Calu3 (cell line): ENCODE measurements around the gene PLG. TPM values are rescaled to one million over a fixed set of nuclear protein-coding genes. Genes with fewer than 3 reads are reported as not detected.
"Not testable (repeated sequence)": the region's sequence is repeated elsewhere in the genome, so short reads cannot be mapped to it uniquely, and the experiment has no call there.

Experiments
- BruUV-seq: library from RNA; stranded (reverse); fragments of 400-500 nt; replicated peaks from 2 replicates; lab custom pipeline; 2021; lab: Mats Ljungman, UMichigan
- CTCF ChIA-PET: fragments of 300-600 bp; sonication (Branson Sonifier 250); formaldehyde crosslinking; loops from one replicate; lab custom pipeline; 2022; ENCODE audit warnings: antibody characterized with exemption; lab: Charles Lee
- DNase-seq: peaks from one replicate; pipeline ENCODE4 v3.0.0; 2022
- H3K27ac Mint-ChIP-seq: one replicate; pipeline ENCODE4 v1.8.0; 2022; ENCODE audit warnings: mixed read lengths; ENCODE audit not compliant: unreplicated experiment
- H3K27me3 Mint-ChIP-seq: one replicate; pipeline ENCODE4 v1.8.0; 2022; ENCODE audit warnings: mixed read lengths; ENCODE audit not compliant: unreplicated experiment
- H3K36me3 Mint-ChIP-seq: one replicate; pipeline ENCODE4 v1.8.0; 2022; ENCODE audit warnings: mild to moderate bottlenecking, moderate library complexity, mixed read lengths; ENCODE audit not compliant: insufficient read depth, unreplicated experiment
- H3K4me1 Mint-ChIP-seq: one replicate; pipeline ENCODE4 v1.8.0; 2022; ENCODE audit warnings: mild to moderate bottlenecking, low read depth, mixed read lengths; ENCODE audit not compliant: unreplicated experiment
- H3K4me3 Mint-ChIP-seq: one replicate; pipeline ENCODE4 v1.8.0; 2022; ENCODE audit warnings: mild to moderate bottlenecking, low read depth, moderate library complexity, mixed read lengths; ENCODE audit not compliant: unreplicated experiment
- H3K9me3 Mint-ChIP-seq: one replicate; pipeline ENCODE4 v1.8.0; 2022; ENCODE audit warnings: low read depth, mixed read lengths; ENCODE audit not compliant: unreplicated experiment
- CTCF ChIP-seq: fragments of 200-600 bp; IDR thresholded peaks from one replicate; pipeline ENCODE4 v1.8.0; 2022; ENCODE audit warnings: antibody characterized with exemption; ENCODE audit not compliant: unreplicated experiment
- intact Hi-C: fragments of 100-400 bp; cut with micrococcal nuclease; formaldehyde crosslinking; loops from one replicate; pipeline ENCODE4 v1.10.0; 2022; ENCODE audit not compliant: unreplicated experiment
- total RNA-seq: library from RNA; stranded (reverse); gene quantifications from 2 replicates; pipeline ENCODE4 v1.2.3, GENCODE V29; 2022

The PLG gene
- total RNA-seq, 1 experiment from 2014 or later = not detected

GRCh38 chr6:160781298-160781697 is 79.3 kb downstream of the PLG start:
- TF ChIP-seq CTCF = no peak
- CTCF ChIA-PET = no interaction called here

GRCh38 chr6:160782228-160782627 is 80.2 kb downstream of the PLG start:
- Mint-ChIP-seq H3K9me3 (peaks cover 4% of the 10 kb centered on the region), H3K36me3 (no peaks in the 10 kb centered on the region), H3K4me1 (peaks cover 23% of the 10 kb centered on the region), H3K27me3 (no peaks in the 10 kb centered on the region), H3K27ac (no peak overlapping the region), H3K4me3 (no peak overlapping the region)
- no peak for DNase-seq
- CTCF ChIA-PET = interaction anchor here (2.4 kb wide), 1 partner anchor 10 kb away, joined by 7 read pairs; no protein-coding TSS in a partner anchor
- intact Hi-C loops = no loop called here
- no TSS peak for BruUV-seq
- TF ChIP-seq CTCF = no peak

More at GRCh38 chr6:160781298-160781697, 79.3 kb downstream of the PLG start:
- no peak overlapping the region for H3K27ac Mint-ChIP-seq
- no TSS peak for BruUV-seq
- no peaks in the 10 kb centered on the region for H3K36me3 Mint-ChIP-seq
- no peaks in the 10 kb centered on the region for H3K27me3 Mint-ChIP-seq
- H3K4me1 Mint-ChIP-seq = peaks cover 23% of the 10 kb centered on the region
- intact Hi-C loops = no loop called here
- H3K4me3 Mint-ChIP-seq = no peak overlapping the region
- peaks cover 4% of the 10 kb centered on the region for H3K9me3 Mint-ChIP-seq
- DNase-seq = no peak

- no peak overlapping the region for H3K4me3 Mint-ChIP-seq
- no peaks in the 10 kb centered on the region for H3K27me3 Mint-ChIP-seq
- no peaks in the 10 kb centered on the region for H3K36me3 Mint-ChIP-seq
- intact Hi-C loops = no loop called here
- H3K9me3 Mint-ChIP-seq = peaks cover 4% of the 10 kb centered on the region
- DNase-seq = no peak
- H3K4me1 Mint-ChIP-seq = peaks cover 35% of the 10 kb centered on the region
- CTCF ChIA-PET = interaction anchor here (2.4 kb wide), 1 partner anchor 8 kb away, joined by 7 read pairs; no protein-coding TSS in a partner anchor
- H3K27ac Mint-ChIP-seq = no peak overlapping the region
- TF ChIP-seq CTCF = no peak
- BruUV-seq = no TSS peak
Observed at GRCh38 chr6:160783741-160784140, 81.7 kb downstream of the PLG start.

- intact Hi-C loops, DNase-seq, H3K9me3 Mint-ChIP-seq, BruUV-seq, H3K4me3 Mint-ChIP-seq, CTCF ChIA-PET, H3K27me3 Mint-ChIP-seq, H3K36me3 Mint-ChIP-seq: not testable (repeated sequence)
- H3K27ac Mint-ChIP-seq = peak overlapping the region; percentile 6
- peaks cover 56% of the 10 kb centered on the region for H3K4me1 Mint-ChIP-seq
Observed at GRCh38 chr6:160788126-160788525, 86.1 kb downstream of the PLG start.

DNA sequence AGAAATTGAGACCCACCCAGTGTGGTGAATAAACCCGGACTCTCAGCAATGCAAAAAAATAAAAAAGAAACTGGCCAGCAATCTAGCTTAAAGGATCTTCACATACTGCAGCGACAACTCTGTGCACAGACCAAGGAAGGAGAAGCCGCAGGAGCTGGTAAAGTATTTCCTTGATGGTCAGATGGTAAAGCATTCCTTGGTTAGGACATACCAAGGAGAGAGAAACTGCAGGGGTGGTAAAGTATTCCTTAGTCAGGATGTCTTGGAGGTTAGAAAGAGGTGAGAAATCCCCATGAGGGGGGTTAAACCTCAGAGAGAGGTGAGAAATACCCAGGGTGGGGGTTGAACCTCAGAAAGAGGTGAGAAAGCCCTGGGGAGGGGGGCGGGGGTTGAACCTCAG is 86.8 kb downstream of the PLG start:
- intact Hi-C loops = no loop called here
- CTCF ChIA-PET = no interaction called here
- Mint-ChIP-seq H3K4me3 (no peak overlapping the region), H3K4me1 (peaks cover 49% of the 10 kb centered on the region), H3K27me3 (no peaks in the 10 kb centered on the region), H3K36me3 (peaks cover 10% of the 10 kb centered on the region), H3K9me3 (no peaks in the 10 kb centered on the region), H3K27ac (peak overlapping the region; percentile 6)
- TF ChIP-seq CTCF = no peak
- no peak for DNase-seq
- no TSS peak for BruUV-seq
